Measurements from ENCODE around the gene ENGASE. TPM values are rescaled to one million over a fixed set of nuclear protein-coding genes. Genes with fewer than 3 reads are reported as not detected.
A peak's percentile ranks its signal among the peaks of the same experiment; 100 is the strongest.

Gene ENGASE
- total and polyA plus RNA-seq, 2 of the 8 experiments (the other 6 are each of a cell fraction or from before 2014, with no cell fraction given) = 9.3 to 36.1 TPM

DNA sequence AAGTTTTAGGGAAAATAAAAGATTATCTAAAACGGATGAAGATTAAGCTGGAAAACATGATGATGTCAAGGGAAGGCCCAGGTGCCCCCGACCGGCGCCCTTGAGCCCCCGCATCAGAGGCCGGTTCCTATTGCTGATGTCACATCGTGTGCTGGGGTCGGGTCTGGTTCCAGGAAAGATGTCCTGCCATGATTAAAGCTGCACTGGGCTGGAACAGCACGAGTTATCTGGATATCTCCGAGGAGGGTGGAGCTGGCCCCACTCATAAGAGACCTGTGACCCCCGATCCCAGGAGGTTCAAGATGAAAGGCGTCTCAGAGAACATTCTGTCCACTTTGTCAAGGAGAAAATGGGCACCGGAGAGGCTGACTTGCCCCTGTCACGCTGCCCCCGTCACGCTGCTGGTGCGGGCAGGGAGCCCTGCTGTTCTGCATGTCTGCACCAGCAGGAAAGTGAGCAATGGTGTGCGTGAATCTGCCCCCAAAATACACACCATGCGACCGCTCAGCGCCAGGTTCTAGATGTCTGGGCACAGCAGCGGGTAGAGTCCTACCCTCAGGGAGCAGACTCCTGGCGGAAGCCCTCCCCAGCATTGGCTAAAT is 53.0 kb downstream of the ENGASE start:
- no peak overlapping the region for H2AK5ac ChIP-seq (ENCODE audit: low read depth, low read length)
- CTCF ChIA-PET (ENCODE audit: partially characterized antibody) = interaction anchor here (0.6 to 5.7 kb wide), 10 partner anchors 19 to 528 kb away, joined by 3 to 45 read pairs (median 4); no protein-coding TSS in a partner anchor
- no peak overlapping the region for H2BK12ac ChIP-seq (ENCODE audit: low read depth, low read length)
- FAIRE-seq = no peak
- no peak overlapping the region for H2AFZ ChIP-seq (ENCODE audit: low read length)
- H2BK5ac ChIP-seq (ENCODE audit: low read depth, low read length) = no peak overlapping the region
- no peak overlapping the region for H3K18ac ChIP-seq (ENCODE audit: extremely low read depth, low read length)
- H4K8ac ChIP-seq (ENCODE audit: extremely low read depth, insufficient read depth, low read length) = no peak overlapping the region; the same call in 1 of the 2 replicates
- 88% methylated on average over 23 of the region's 23 CpGs; no CpG with 5 or more reads in 1 of the 2 experiments for WGBS, 2 experiments (ENCODE audit: extremely low coverage in 1 of 2, insufficient coverage in 1 of 2, insufficient read length in 1 of 2, insufficient replicate concordance in 2 of 2, low coverage in 1 of 2, low lambda C conversion rate in 2 of 2, missing lambda C conversion rate in 1 of 2)
- no peak overlapping the region for H2BK15ac ChIP-seq (ENCODE audit: low read length)
- no peak overlapping the region for H3K23ac ChIP-seq (ENCODE audit: insufficient read length)
- H3K36me3 ChIP-seq (ENCODE audit: control insufficient read depth in 2 of 4, insufficient read depth in 4 of 4, low read length in 3 of 4) = no peaks in the 10 kb centered on the region
- DNase-seq (ENCODE audit: low read depth in 1 of 2, low spot score in 2 of 2) = no peak
- H3K14ac ChIP-seq (ENCODE audit: insufficient read length) = no peak overlapping the region
- no peaks in the 10 kb centered on the region for H3K4me1 ChIP-seq (replicated peaks in 1 of 4; ENCODE audit: control insufficient read depth in 3 of 4, insufficient read depth in 4 of 4, low read length in 3 of 4)
- no peak overlapping the region for H3K56ac ChIP-seq (replicated peaks; ENCODE audit: insufficient read length, low read depth, low read length)
- no peak overlapping the region for H4K5ac ChIP-seq (ENCODE audit: insufficient read length, low read depth, low read length)
- no peak overlapping the region for H2BK120ac ChIP-seq (replicated peaks; ENCODE audit: low read depth, low read length)
- no peaks in the 10 kb centered on the region for H3K9me3 ChIP-seq (ENCODE audit: insufficient read depth in 2 of 2, low read depth in 1 of 2, low read length in 1 of 2)
- H3K23me2 ChIP-seq (ENCODE audit: low read depth, low read length) = no peaks in the 10 kb centered on the region
- TF ChIP-seq SIN3A (conservative IDR thresholded peaks at IDR 0.05 in 1 of 2, IDR thresholded peaks at IDR 0.05 in 1 of 2; ENCODE audit: low read depth in 1 of 2, low read length in 2 of 2) (no peak), KDM1A (IDR thresholded peaks at IDR 0.05; ENCODE audit: borderline replicate concordance, low read length) (no peak), NRF1 (IDR thresholded peaks at IDR 0.05; ENCODE audit: low read depth, low read length) (no peak)
- no peak overlapping the region for H3K27ac ChIP-seq (ENCODE audit: low read depth, low read length)
- H3K9ac ChIP-seq (replicated peaks in 1 of 4; ENCODE audit: extremely low read depth in 1 of 4, low read depth in 3 of 4, low read length in 3 of 4) = no peak overlapping the region
- H3K27me3 ChIP-seq (replicated peaks in 1 of 4; ENCODE audit: control insufficient read depth in 3 of 4, extremely low read depth in 1 of 4, insufficient read depth in 3 of 4, low read length in 3 of 4) = no peaks in the 10 kb centered on the region
- no peak overlapping the region for H3K4me2 ChIP-seq (ENCODE audit: insufficient read depth in 1 of 2, low read depth in 2 of 2, low read length in 2 of 2)
- no peak overlapping the region for H2BK20ac ChIP-seq (ENCODE audit: low read length)
- POLR2A ChIA-PET (ENCODE audit: partially characterized antibody) = no interaction called here
- H3K4ac ChIP-seq (replicated peaks; ENCODE audit: insufficient read length, low read depth, low read length) = peak overlapping the region; percentile 69
- H4K20me1 ChIP-seq (replicated peaks in 1 of 2; ENCODE audit: control insufficient read depth in 1 of 2, insufficient read depth in 2 of 2, low read length in 2 of 2) = peaks cover 0 to 4% of the 10 kb centered on the region in 2 experiments
- H4K91ac ChIP-seq (replicated peaks; ENCODE audit: insufficient read length, low read length) = no peak overlapping the region
- no peaks in the 10 kb centered on the region; the same call in 1 of the 2 replicates for H3K79me1 ChIP-seq (ENCODE audit: low read depth, low read length)
- no peaks in the 10 kb centered on the region for H3K79me2 ChIP-seq (ENCODE audit: control insufficient read depth in 1 of 2, insufficient read depth in 2 of 2, low read length in 2 of 2)
- H3K4me3 ChIP-seq (ENCODE audit: extremely low read depth in 1 of 4, insufficient read depth in 2 of 4, low read depth in 3 of 4, low read length in 4 of 4) = no peak overlapping the region
